Pulmonary artery endothelial cell (primary cell): ENCODE results near the gene DNAJA3. TPM values are rescaled to one million over a fixed set of nuclear protein-coding genes. Genes with fewer than 3 reads are reported as not detected.
A peak's percentile ranks its signal among the peaks of the same experiment; 100 is the strongest.

Experiments used
- DNase-seq: peaks from one replicate; pipeline ENCODE4 v3.0.0-alpha.2; 2011; ENCODE audit warnings: low read depth, low spot score
- total RNA-seq: library from RNA; depleted of rRNA; stranded (reverse); fragments of >200 nt; gene quantifications from 2 replicates; pipeline ENCODE4 v1.2.3, GENCODE V29; 2014

Gene DNAJA3
- total RNA-seq, 1 donor from 2014 or later, result 56.0 TPM

DNA sequence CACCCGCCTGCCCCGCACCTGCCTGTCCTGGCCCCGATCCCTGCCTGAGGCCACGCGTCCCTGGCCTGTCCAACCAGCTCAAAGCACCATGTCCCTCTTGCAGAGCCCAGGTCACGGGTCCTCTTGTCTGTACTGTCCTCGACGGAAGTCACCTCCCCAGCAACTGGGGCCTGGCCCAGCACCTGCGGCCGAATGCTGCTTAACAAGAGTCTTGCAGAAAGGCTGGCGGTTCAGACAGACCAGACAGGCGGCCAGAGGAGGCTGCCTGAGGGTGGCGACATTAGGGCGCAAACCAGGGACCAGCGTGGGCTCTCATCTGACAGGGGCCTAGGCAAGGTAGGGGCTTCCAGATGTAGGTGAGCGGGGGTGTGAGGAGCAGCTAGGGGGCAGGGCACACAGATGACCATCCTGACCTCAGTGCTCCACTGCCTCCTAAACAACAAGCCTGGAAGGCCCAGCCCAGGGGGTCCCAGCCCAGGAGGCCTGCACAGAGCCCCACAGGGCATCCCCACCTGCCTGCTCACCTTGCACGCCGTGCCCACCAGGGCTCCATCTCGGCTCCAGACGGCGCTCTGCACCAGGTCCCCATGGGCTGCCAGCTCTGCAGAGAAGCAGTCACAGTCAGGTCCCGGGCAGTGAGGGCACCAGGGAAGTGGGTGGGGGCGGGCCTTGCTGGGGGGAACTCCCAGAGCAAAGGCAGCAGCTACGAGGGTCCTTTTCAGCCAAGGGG lies 20.5 kb upstream of the DNAJA3 start:
- no peak for DNase-seq

- DNase-seq, result no peak
Measured at GRCh38 chr16:4407543-4408322, 17.9 kb upstream of the DNAJA3 start.

GRCh38 chr16:4408323-4408690 lies 17.4 kb upstream of the DNAJA3 start:
- DNase-seq, result no peak

- no peak for DNase-seq
Measured at GRCh38 chr16:4409081-4409932, 16.4 kb upstream of the DNAJA3 start.

- DNase-seq, result peak; percentile 71
Measured at GRCh38 chr16:4410335-4411075, 15.2 kb upstream of the DNAJA3 start.

DNA sequence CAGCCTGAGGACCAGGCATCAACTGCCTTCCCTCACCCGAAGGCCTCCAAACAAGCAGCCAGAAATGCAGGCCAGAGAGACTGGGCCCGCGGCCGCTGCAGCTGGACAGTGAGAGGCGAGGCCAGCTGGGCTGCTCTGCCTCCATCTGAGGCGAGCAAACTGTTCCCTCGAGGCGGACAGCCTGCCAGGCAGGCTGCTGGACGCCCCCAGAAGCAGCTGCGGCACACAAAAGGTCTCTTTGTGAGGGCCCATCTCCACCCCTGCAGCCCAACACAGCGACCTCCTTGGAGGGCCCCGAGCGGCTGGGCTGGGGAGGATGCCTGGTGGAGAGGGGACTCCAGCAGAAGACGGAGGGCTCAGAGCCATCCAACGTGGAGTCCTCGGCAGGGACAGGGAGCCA lies 14.0 kb upstream of the DNAJA3 start:
- DNase-seq, result no peak

DNA sequence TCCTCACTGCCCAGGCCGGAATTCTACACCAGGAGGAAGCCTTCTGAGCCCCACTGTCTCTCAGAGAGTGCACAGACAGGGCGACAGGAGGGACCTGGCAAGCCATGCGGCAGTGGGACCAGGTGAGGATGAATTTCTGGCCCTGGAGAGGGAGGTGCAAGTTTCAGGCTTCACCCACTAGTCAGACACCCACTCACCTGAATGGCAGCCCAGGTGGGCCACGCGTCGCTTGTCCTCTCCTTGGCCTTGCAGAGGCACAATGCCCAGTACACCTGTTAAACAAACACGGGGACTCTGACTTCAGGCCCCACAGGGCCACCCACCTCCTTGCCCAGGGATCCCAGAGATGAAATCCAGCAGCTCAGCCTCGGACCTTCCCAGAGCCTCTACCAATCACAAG lies 13.5 kb upstream of the DNAJA3 start:
- DNase-seq, result no peak

DNA sequence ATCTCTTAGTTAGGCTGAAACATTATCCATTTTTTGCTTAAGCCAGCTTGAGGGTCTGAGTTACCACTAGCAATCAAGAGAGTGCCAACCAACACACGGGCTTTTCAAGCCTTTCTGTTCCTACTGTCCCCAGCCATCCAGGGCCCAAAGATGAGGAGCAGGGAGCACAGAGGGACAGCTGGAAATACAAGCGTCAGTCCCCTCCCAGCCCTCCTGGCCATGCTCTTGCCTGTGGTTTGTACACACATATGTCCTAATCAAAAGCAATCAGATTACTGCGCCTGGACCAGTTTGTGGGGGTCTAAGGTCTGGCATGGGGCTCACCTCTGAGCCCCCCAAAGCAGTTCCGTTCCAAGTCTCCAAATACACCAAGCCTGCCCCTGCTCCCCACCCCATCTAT lies 12.8 kb upstream of the DNAJA3 start:
- no peak for DNase-seq

- DNase-seq, result no peak
Measured at GRCh38 chr16:4414187-4414917, 11.3 kb upstream of the DNAJA3 start.

DNA sequence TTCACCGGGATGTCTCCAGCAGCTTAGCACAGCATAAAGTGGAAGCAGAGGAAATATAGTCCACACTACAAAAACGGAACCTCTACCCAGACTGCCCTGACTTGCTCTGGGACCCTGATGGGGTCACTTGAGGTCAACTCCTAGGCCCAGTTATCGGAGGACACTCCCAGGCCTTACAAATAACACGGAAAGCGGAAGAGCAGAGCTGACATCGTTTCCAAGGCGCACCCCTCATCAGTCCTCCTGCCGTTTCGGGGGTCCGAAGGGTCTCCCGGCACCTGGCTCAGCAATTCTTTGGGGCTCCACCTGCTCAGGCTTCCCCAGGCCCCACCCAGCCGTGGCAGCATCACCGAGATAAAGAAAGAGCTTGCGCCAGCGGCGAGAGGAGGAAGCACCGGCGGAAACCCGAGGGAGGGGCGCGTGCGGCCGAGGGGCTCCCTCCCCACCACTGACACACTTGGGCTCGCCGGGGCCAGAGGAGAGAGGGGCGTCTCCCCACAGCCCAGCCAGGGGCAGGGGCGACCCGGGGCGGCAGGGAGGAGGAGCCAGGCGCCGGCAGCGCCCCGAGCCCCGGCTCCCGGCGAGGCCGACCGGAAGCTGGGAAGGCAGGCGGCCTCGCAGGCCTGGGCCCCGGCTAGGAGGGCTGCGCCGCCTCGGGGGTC lies 10.0 kb upstream of the DNAJA3 start:
- DNase-seq, result no peak

- DNase-seq, result peak; percentile 48
Measured at GRCh38 chr16:4416200-4417032, 9.3 kb upstream of the DNAJA3 start, which contains the start of gene CORO7. Gene CORO7, minus strand, starts transcription at chr16:4416596. Its CDS starts 78 bp downstream, at chr16:4416518.

DNA sequence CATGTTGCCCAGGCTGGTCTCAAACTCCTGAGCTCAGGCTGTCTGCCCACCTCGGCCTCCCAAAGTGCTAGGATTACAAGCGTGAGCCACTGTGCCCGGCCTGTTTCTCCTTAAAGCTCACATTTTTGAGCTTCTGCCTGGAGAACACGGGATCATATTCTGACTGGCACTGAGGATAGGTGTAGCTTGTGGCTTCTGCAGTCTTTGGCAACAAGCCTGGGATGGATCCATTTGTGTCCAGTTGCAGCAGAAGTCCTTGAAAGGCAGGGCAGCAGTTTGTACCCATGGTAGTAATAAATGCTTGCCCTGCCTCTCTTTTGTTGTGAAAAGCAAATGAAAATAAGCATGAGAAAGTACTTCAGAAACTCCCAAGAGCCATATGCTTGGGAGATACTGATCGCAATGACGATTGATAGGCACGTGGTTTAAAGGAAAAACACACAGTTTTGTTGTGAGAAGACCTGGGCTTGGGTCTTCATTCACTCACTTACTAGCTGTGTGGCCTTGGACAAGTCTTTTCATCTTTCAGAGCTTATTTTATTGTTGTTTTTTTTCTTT lies 6.2 kb upstream of the DNAJA3 start:
- no peak for DNase-seq

- no peak for DNase-seq
Measured at GRCh38 chr16:4420505-4421105, 5.1 kb upstream of the DNAJA3 start.

DNA sequence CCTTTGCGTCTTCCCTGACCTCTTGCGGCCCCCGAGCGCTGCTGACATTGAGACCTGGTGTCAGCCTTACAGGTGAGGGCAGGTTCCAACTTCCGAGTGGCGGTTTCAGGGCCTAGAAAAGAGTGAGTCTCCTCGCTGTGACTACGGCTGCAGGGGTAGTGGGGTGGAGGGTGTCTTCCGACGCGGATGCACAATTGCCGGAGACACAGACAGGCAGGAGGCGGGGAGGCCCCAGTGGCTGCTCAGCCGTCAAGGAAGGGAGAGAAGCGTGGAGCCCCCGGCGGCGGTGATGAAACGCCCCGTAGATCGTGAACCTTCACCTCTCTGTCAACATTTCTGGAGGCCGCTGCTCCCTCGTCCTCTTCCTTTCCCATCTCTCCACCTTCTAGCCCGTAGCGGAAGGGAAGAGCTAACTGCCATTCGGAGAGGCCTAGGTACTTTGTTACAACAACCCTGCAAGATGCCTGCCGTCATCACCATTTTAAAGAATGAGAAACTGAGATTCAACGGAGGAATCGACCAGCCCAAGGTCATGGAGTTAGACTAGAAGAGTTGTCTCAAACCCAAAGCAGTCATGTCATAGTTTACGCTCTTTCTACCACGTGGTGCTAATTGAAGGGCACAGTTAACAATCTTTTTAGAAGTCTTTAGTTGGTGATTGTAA lies 485 bp downstream of the DNAJA3 start:
- no peak for DNase-seq

DNA sequence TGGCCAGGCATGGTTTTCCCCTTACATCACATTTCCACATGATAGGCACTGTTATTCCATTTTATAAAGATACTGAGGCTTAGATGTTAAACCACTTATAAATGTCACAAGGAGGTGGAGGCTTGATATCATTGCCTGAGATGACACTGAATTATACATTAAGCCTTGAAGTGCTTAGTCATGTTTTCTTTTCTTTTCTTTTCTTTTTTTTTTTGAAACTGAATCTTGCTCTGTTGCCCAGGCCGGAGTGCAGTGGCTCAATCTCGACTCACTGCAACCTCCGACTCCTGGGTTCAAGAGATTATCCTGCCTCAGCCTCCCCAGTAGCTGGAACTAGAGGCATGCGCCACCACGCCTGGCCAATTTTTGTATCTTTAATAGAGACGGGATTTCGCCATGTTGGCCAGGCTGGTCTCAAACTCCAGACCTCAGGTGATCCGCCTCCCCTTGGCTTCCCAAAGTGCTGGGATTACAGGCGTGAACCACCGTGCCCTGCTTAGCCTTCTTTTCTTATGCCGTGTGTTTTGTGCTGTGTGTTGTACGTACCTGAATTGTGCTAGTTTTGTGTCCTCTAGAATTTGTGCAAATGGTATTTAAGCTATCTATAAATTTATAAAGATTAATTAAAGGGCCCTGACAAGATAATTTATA lies 1.2 kb downstream of the DNAJA3 start:
- DNase-seq, result no peak

DNA sequence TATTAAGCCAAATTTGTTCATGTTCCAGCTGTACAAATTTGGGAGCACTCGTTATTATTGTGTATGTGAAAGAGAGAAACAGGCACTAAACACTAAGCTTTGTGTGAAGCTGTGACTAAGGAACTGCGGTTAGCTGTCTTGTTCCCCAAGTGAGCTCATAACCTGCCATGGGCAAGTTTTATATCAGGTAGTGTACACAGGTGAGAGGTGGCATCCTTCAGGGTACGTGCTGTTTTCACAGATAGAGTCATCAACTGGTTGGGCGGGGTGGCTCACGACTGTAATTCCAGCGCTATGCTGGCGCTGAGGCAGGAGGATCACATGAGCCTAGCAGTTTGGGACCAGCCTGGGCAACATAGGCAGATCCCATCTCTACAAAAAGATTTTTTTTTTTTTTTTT lies 2.8 kb downstream of the DNAJA3 start:
- DNase-seq, result no peak

GRCh38 chr16:4431023-4431422 lies 5.4 kb downstream of the DNAJA3 start:
- DNase-seq, result no peak
